OCI-LY7 (cell line): ENCODE measurements around the gene EEPD1.

Experiments
- CTCF ChIP-seq: fragments of 200-600 bp; sonication (generic); conservative IDR thresholded peaks from 2 replicates; pipeline ENCODE4 v1.5.1; 2014; ENCODE audit warnings: mild to moderate bottlenecking, antibody characterized with exemption, low read length, moderate library complexity, mixed read lengths
- EZH2phosphoT487 ChIP-seq: fragments of 200-600 bp; sonication (generic); IDR thresholded peaks from 2 replicates; pipeline ENCODE4 v1.6.1; 2018; ENCODE audit warnings: low read depth, borderline replicate concordance, mild to moderate bottlenecking, mixed run types, antibody characterized with exemption, low read length, moderate library complexity, mixed read lengths

DNA sequence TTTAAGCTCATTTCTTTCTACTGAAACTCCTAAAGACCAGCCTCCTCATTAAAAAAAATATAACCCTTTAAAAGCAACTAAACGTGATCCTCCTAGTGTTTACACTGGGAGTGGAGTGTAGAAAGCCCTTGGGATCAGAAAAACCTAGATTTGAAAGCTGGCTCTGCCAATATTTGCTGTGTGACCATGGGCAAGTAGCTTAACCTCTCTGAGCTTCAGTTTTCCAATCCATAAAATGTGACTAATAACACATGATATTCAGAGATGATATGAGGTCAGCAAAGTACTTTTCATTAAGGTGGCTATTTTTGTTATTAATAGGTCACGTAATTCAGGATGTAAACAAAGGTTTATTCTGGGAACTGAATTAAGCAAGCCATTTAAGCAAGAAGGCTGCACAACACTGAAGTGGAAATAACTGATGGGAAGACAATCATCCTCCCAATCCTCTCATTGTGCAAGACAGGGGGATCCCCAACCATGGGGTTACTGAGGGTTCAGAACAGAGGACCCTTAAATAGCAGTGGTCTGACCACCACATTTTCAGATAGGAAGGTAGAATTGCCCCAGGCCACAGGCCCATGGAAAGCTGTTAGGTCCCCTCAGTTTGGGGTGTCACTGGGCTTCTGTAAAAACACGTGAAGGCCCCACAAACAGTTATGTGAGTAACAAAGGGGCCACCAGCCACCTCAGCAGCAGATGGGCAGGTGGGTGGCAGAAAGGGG, 49.1 kb upstream of the EEPD1 start:
- TF ChIP-seq CTCF = no peak
- no peak for TF ChIP-seq EZH2phosphoT487
